GF-D8 (cell line): ENCODE results near the gene DDX27.

ENCODE experiments used
- DNase-seq: peaks from one replicate; lab custom pipeline; 2025; lab: John Stamatoyannopoulos, UW

The DDX27 gene

GRCh38 chr20:49291200-49291599 lies 72.0 kb downstream of the DDX27 start:
- DNase-seq, result no peak

GRCh38 chr20:49292010-49292409 lies 72.8 kb downstream of the DDX27 start:
- DNase-seq, result no peak

GRCh38 chr20:49293122-49293521 lies 73.9 kb downstream of the DDX27 start:
- no peak for DNase-seq
